ENCODE measurements around the gene FCHSD2.

DNA sequence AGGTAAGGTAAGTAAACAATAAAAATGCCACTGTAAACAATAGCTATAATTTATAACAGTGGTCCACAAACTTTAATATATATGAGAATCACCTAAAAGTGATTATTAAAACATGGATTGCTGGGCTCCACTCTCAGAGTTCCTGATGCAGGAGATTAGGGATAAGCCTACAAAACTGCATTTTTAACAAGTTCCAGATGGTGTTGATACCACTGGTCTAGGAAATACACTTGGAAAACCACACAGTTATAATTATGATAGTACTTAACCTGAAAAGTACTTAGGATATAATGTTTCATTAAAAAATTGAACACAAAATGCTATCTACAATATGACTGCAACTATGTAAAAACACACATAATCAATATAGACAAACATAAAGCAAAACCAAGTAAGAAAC, 20.4 kb downstream of the FCHSD2 start:
- TF ChIP-seq REST (IDR thresholded peaks at IDR 0.05; ENCODE audit: insufficient read depth in 1 of 2, low read depth in 2 of 2, low read length in 2 of 2) (no peak), TAF1 (IDR thresholded peaks at IDR 0.05; ENCODE audit: borderline replicate concordance, insufficient read depth, low read length) (no peak)

Data from PFSK-1 (cell line).